HG03558 (cell line): ENCODE data around the gene NARS2.
"Not testable (repeated sequence)": the region's sequence is repeated elsewhere in the genome, so short reads cannot be mapped to it uniquely, and the experiment has no call there.

ENCODE experiments used
- ATAC-seq: cut with Tn5 transposase; IDR thresholded peaks from one replicate; pipeline ENCODE4 v1.9.1; 2021; ENCODE audit warnings: moderate number of reproducible peaks; ENCODE audit not compliant: unreplicated experiment; ENCODE audit errors: extremely low read depth

The NARS2 gene

DNA sequence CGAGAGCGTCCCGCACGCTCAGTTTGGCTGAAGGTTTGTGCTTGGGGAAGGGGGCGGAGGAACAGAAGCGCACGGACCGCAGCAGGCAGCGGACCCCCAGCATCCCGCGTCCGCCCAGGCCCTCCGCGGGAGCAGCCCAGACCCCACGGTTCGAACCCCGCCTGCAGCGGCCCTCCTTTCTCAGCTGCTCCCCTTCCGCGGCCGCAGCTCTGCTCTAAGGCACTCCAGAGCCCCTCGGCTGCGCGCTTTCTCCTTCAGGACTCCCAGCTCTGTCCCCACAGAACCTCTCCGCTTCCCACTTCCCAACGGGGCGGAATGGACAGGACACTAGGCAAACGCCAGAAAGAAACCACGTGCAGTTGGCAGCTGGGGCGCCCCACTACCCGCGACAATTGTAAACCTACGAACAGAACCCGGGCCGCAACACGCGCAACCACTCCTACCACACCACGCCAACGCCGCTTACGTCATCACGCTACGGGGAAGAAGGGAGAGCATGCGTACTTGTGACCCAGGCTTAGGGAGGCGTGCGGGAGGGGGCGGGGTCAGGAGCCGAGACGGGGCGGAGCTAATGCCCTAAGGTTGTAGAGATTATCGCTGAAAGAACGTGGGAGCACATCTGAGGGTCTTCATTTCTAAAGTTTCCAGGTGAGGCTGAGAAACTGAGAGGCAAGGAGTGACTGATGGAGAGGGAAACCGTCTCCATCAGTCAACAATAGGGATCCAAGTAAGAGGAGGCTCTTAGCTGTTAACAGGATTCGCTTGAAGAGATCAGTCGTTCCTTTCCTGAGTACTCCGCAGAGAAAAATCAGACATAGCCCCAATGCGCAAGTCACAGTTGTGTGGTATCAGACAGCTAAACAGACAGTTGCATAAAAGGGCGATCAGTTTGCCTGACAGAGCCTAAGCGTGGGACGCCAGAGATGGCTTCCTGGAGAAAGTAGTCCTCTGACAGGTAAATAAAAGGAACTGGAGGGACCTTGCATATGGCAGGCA is at the start of gene NARS2:
Gene NARS2, minus strand, starts transcription at position 479 of the 996 bp plus-strand sequence. Its CDS starts 376 bp downstream, at position 103.
- peak; percentile 84 for ATAC-seq

DNA sequence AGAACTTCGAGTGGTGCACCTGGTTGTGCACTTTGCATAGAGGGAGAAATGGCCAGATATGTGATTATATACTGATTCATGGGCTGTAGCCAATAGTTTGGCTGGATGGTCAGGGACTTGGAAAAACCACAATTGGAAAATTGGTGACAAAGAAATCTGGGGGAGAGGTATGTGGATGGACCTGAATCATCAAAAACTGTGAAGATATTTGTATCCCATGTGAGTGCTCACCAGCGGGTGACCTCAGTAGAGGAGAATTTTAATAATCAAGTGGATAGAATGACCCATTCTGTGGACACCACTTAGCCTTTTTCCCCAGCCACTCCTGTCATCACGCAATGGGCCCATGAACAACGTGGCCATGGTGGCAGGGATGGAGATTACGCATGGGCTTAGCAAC is 48.0 kb upstream of the NARS2 start:
- ATAC-seq, result no peak

DNA sequence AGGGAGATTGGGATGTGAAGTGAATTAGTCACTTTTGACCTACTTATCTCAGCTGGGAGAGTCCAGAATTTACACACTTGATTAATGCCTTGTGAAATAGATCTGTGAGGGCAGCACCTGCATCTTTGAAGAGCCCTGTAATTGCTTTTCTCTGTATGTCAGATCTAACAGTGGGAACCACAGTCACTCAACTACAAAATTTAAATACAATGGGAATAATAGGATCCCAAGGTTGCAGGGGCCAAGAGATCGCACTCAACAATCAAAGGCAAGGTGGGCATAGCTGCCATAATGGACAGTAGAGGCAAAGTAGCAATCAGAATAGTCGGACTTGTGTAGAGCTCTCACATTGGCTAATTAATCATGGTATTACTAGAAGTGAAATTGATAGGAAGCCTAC is 45.5 kb upstream of the NARS2 start:
- no peak for ATAC-seq

DNA sequence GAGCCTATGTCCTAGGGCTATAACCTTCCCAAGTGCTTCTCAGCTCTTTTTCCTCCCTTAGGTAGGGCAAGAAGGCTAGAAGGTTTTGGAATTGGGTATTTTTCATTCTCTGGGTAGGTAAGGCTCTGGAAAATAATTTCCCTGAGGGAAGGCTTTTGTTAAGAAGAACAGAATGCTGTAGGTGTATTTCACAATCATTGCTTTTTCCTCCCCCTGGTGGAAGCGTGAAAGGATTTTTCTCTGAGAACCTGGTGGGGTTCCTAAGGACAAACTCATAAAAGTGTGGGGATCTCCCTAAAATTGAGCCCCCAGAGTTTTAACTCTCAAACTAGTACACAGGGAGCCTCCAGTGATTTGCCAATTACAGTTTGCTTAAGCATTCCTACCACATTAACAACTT is 41.1 kb upstream of the NARS2 start:
- no peak for ATAC-seq

DNA sequence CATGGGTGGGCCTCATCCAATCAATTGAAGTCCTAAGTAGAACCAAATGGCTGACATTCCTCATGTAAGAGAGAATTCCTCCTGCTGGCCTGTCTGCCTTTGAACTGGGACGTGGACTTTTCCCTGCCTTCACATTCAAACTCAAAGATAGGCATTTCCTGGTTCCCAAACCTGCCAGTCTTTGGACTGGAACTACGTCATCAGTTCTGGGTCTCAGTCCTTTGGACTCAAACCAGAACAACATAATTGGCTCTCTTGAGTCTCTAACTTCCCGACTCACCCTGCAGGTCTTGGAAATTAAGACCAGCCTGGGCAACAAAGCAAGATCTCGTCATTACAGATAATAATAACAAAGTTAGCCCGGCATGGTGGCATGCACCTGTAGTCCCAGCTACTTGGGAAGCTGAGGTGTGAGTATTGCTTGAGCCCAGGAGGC is 38.7 kb upstream of the NARS2 start:
- ATAC-seq, result no peak

DNA sequence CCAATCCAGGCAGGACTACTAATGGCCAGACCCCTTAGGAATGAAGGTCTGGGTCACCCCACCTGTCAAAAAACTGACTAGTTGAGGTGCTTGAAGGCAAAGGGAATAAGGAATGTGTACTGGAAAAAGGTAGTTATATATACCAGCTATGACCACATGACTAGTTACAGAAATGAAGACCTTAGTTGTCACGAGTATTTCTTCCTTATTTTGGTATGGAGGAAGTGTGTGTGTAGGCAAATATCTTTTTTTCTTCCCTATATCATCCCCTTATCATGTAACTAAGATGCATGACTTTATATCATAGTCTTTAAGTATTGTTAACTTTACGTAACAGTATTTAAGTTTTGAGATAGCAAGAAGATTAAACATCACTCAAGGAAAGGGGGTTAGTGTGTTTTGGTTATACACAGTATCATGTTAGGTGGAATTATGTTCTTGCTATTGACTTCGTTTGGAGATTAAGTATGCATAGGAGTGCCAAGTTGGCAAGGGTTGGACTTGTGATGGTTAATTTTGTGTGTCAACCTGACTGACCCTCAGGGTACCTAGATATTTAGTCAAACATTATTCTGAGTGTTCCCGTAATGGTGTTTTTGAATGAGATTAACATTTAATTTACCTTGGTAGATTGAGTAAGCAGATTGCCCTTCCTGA is 38.2 kb upstream of the NARS2 start:
- no peak for ATAC-seq

DNA sequence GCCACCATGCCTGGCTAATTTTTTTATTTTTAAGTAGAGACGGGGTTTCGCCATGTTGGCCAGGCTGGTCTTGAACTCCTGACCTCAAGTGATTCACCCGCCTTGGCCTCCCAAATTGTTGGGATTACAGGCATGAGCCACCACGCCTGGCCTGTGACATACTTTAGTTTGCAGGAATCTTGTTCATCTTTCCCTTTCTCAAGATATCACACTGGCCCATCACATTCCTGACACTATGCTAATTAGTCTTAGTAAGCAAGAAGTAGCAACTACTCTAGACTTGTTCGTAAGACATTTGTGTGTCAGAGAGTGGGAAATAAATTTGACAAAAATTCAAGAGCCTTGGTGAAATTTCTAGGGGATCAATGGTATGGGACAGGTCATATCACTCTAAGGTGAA is 34.7 kb upstream of the NARS2 start:
- not testable (repeated sequence) for ATAC-seq

- ATAC-seq, result no peak
Measured at GRCh38 chr11:78607696-78608095, 33.0 kb upstream of the NARS2 start.

GRCh38 chr11:78606667-78607066 is 32.0 kb upstream of the NARS2 start:
- no peak for ATAC-seq

GRCh38 chr11:78605296-78605695 is 30.6 kb upstream of the NARS2 start:
- no peak for ATAC-seq

- no peak for ATAC-seq
Measured at GRCh38 chr11:78603792-78604191, 29.1 kb upstream of the NARS2 start.

DNA sequence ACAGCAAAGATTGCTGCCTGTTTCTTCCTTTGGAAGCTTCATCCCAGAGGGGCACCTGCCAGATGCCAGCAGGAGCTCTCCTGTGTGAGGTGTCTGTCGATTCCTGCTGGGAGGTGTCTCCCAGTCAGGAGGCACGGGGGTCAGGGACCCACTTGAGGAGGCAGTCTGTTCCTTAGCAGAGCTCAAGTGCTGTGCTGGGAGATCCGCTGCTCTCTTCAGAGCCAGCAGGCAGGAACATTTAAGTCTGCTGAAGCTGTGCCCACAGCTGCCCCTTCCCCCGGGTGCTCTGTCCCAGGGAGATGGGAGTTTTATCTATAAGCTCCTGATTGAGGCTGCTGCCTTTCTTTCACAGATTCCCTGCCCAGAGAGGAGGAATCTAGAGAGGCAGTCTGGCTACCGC is 28.1 kb upstream of the NARS2 start:
- ATAC-seq, result not testable (repeated sequence)

DNA sequence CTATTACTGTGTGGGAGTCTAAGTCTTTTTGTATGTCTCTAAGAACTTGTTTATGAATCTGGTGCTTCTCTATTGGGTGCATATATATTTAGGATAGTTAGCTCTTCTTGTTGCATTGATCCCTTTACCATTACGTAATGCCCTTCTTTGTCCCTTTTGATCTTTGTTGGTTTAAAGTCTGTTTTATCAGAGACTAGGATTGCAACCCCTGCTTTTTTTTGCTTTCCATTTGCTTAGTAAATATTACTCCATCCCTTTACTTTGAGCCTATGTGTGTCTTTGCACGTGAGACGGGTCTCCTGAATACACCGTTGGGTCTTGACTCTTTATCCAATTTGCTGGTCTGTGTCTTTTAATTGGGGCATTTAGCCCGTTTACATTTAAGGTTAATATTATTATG is 26.4 kb upstream of the NARS2 start:
- not testable (repeated sequence) for ATAC-seq

DNA sequence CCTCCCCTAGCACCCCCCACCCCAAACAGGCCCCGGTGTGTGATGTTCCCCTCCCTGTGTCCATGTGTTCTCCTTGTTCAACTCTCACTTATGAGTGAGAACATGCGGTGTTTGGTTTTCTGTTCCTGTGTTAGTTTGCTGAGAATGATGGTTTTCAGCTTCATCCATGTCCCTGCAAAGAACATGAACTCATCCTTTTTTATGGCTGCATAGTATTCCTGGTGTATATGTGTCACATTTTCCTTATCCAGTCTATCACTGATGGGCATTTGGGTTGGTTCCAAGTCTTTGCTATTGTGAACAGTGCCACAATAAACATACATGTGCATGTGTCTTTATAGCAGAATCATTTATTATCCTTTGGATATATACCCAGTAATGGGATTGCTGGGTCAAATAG is 22.9 kb upstream of the NARS2 start:
- not testable (repeated sequence) for ATAC-seq

- no peak for ATAC-seq
Measured at GRCh38 chr11:78595436-78596130, 20.9 kb upstream of the NARS2 start.

GRCh38 chr11:78594814-78595213 is 20.1 kb upstream of the NARS2 start:
- ATAC-seq, result no peak

- no peak for ATAC-seq
Measured at GRCh38 chr11:78588517-78588916, 13.9 kb upstream of the NARS2 start.

GRCh38 chr11:78587446-78587845 is 12.8 kb upstream of the NARS2 start:
- ATAC-seq, result no peak

GRCh38 chr11:78586452-78587046 is 11.9 kb upstream of the NARS2 start:
- ATAC-seq, result no peak

DNA sequence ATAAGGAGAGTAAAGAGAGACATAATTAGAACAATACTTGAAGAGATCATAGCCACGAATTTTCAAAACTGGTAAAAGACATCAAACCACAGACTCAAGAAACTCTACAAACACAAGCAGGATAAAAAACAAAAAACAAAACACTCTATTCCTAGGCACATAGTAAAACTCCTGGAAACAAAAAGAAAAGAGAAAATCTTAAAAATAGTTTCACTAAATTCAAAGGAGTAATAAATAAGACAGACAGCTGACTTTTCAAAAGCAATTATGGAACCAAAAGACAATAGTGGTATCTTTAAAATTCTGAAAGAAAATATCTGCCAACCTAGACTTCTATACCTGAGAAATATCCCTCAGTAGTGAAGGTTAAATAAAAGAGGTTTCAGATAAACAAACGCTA is 9.2 kb upstream of the NARS2 start:
- ATAC-seq, result no peak
